Pons (tissue), 1 donor: Measurements from ENCODE around the gene SYMPK.
"Not testable (repeated sequence)": the region's sequence is repeated elsewhere in the genome, so short reads cannot be mapped to it uniquely, and the experiment has no call there.

Experiments
- DNase-seq: peaks from one replicate; pipeline ENCODE4 v3.0.0-alpha.2; 2016; ENCODE audit warnings: low spot score

The SYMPK gene

DNA sequence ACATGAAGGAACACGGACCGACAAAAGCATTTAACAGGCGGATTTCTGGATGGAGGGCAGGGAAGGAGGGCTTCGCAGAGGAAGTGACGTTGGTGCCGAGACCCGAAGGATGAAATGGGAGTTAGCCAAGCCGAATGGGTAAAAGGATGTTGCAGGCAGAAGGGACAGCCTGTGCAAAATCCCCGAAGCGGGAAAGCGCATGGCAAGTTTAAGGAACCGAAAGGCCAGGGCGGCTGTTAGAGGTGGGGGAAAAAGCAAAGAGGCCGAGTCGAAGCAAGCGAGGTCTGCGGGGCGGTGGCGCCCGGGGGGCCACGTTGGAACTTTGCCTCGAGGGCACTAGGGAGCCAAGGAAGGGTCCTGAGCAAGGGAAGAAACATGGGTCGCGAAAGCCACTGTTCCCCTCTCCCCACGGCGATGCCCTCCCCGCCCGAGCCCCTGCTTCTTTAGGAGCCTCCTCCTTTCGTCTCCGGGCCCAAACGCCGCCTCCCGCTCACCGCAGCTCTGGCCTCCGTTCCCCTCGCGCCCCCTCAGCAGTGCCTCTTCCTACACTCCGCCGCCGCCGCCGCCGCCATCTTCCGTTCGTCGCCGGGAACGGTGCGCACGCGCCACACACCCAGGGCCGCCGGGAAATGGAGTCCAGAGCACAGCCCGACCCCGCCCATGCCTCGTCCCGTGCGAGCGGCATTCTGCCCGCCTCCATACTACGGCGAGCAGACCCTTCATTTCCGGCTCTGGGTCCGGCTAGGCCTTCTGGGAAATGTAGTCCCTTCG is at the start of gene SYMPK:
SYMPK (minus strand) TSS at position 584 of the 771 bp plus-strand sequence. CDS start 8,652 bp downstream, outside the sequence.
- DNase-seq = peak; percentile 99

DNA sequence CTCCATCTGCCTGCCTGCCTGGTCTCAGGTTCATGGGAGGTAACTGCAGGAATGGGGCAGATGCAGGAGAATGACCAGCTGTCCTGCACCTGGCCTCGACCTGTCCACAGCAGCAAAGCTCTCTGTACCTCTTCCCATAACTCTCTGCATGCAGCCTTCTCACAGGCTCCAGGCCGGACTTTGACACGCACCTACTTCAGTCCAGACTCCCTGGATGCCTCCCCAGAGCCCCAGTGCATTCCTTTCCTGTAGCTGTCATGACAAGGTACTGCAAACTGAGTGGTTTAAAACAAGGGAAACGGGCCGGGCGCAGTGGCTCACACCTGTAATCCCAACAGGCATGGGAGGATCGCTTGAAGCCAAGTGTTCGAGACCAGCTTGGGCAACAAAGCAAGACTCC is 48.3 kb upstream of the SYMPK start:
- no peak for DNase-seq

DNA sequence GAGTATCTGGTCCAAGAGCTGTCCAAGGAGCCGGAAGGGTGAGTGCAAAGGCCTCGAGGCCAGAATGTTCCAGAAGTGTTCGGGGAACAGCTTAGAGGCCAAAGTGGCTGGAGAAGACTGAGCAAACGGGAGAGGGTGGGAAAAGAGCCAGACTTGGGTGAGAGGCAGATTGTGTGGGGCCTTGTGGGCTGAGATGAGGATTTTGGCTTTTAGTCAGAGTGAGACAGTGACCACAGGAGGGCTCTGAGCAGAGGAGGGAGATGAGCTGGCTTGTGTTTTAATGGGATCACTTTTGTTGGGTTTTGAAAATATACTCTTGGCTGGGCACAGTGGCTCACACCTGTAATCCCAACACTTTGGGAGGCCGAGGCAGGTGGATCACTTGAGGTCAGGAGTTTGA is 46.0 kb upstream of the SYMPK start:
- no peak for DNase-seq

DNA sequence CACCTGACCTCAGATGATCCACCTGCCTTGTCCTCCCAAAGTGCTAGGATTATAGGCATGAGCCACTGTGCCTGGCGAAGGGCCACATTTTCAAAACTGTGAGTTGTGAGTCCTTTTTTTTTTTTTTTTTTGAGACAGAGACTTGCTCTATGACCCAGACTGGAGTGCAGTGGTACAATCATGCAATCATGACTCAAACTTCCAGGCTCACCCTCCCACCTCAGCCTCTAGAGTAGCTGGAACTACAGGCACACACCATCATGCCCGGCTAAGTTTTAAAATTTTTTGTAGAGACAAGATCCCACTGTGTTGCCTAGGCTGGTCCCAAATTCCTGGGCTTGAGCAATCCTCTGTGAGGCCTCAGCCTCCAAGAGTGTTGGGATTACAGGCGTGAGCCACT is 43.3 kb upstream of the SYMPK start:
- DNase-seq = no peak

DNA sequence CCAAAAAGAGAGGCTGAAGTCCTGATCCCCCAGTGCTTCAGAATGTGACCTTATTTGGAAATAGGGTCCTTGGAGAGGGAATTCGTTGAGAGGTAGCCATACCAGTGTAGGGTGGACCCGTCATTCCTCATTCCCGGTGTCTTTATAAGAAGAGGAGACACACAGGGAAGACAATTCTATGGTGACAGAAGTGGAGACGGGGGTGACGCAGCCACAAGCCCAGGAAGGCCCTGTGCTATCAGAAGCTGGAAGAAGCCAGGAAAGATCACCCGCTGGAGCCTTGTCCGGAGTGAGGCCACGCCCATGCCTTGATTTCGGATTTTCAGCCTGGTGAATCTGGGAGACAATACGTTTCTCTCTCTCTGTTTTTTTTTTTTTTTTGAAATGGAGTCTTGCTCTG is 42.1 kb upstream of the SYMPK start:
- DNase-seq = no peak

DNA sequence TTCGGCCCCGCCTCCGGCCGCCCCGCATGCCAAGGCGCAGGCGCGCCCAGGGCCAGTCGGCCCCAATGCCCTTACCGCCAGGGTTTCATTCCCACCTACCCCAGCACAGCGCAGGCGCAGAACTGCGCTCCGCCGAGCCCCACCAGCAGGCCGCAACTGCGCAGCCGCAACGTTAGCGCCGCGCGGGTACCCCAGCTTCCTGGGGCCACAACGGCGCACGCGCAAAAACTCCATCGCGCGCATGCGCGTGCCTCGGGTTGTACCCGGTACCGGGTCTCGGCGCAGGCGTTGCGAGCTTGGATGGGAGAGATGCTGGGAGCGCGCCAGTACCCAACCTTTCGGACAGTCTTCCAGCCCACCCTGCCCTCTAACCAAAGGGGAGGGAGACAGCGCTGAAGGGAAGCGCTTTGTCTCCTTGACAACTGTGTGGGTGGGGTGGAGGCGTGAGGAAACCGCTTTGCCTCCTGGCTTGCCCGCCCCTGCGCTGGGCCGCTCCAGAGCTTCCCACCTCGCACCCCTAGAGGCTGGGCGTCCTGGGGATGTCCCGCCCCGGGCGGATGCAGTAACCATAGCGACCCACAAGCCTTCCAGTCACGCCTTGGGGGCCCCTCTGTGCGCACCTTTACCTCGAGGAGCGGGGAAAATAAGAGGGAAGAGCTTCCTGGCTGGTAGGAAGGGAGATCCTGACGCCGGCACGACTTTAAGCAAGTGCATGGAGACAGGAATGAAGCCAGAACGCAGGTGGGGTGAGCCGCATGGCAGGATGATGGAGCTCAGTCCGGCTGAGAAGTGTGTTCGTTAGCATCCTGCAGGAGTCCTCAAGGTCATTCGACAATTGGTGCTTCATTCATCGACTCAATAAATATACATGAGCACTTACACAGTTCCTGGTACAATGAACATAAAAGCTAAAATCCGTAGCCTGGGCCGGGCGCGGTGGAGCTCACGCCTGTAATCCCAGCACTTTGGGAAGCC is 40.0 kb upstream of the SYMPK start:
- DNase-seq = peak; percentile 98

DNA sequence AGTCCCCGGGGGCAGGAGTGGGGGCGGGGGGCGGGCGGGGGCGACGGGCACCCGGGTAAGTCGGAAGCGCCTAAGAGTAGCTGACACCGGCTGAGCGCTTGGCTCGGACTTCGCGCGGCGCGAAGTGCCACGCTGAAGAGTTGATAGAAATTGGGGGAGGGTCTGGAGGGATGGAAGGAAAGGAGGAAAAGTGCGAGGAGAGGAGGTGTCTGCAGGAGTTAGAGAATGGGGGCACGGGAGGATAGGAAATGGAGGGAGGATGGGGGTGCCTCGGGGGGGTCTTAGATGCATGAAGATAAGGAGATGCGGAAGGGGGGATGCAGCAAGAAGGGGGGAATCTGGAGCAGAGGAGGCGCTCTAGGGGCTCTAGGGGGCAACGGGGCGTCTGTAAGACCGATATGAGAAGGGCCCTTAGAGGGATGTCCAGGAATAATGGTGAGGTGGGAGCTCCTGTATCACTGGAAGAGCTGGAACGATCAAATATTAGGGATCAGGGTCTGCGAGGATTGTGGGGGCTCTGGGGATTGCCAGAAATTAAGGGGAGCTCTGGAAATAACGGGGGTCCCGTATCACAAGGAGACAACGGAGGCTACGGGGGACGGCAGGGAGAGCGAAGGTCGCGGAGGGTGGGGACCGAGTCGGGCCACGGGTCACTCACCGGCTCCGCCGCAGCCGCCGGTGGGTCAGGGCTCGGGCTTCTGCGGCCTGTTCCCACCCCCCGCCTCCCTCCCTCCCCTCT is 39.1 kb upstream of the SYMPK start, which contains the start of gene MYPOP:
MYPOP (minus strand) TSS at position 702 of the 739 bp plus-strand sequence. CDS start 840 bp downstream, outside the sequence.
- DNase-seq = no peak

DNA sequence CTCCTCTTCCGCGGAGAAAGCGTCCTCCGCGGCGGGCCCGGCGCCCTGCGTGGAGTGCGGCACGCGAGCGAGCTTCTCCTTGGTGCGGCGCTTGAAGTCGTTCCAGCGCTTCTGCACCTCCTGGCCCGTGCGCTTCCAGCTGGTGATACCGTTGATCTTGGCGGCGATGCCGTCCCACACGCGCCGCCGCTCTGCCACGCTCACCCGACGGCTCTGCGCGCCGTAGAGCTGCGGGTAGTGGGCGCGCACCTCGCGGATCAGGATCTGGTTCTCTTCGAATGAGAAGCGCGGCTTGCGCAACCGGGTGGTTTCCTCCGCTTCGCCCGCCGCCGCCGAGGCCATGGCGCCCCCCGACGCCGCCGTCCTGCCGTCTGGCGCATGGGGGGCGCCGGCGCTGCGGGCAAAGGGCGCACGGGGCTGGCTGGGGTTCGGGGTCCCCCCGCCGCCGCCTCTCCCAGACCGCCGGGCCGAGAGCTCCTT is 38.5 kb upstream of the SYMPK start:
- no peak for DNase-seq

DNA sequence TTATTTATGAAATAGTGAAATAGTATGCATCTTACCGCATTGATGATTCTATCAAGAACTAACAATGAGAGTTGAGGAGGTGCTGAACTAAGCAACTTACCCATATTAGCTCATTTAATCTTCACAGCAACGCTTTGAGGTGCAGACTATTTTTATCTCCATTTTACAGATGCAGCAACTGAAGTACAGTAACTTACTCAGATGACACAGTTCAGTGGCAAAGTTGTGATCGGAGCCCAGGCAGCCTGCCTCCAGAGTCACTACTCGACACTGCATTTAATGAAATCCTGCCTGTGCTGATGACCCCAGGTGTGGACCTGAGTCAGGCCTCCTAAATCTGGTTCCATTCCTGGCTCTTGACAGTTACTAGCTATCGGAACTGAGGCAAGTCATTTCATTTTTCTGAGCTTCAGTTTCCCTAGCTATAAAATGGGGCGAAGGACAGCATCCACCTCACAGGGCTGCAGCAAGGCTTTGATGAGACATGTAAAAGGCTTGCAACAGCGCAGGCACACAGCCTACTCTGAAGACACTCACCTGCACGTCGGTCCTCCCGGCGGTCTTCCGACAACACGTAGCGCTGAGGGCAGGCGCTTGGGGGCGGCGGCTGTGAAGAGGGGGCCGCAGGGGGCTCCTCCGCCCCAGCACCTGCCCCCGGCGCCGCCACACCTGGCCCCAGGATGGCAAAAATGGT is 37.9 kb upstream of the SYMPK start:
- no peak for DNase-seq

DNA sequence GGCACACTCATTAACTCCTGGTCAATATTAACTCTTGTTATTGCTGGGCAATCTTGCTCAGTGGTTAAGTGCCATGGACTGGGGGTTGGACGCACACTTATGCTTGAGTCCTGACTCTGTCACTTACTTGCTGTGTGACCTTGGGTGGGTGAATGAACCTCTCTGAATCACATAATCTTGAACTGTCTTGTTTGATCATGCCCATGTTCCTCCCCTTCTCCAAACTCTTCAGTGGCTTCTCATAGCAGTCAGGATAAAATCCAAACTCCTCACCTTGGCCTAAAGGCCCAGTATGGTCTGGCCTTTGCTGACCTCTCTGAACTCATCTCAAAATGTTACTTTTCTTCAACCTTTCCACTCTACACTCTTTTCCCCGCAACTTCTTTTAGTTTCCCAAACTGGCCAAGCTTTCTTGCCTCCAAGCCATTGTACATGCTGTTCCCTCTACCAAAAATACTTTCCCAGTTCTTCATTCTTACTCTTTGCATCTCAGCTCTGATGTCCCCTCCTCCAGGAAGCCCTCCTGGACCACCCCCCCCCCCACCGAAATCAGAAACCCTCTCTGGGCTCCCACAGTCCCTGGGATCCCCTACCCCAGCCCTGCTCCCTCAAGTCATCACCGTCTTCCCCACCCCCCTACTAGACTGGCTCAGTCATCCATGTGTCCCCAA is 37.1 kb upstream of the SYMPK start:
- no peak for DNase-seq

DNA sequence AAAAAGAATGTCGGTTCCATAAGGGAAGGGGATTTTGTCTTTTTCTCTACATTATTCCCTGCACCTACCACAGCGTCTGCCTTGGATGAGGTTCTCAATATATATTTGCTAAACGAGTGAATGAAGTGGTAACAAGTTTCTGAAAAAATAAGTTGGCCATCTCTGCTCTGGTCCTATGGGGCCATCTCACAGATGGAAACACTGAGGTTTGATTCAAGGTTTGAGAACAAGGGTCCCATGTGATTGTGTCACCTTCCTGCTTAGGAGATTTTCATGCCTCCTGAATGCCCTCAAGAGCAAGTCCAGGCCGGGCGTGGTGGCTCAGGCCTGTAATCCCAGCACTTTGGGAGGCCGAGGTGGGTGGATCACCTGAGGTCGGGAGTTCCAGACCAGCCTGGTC is 36.3 kb upstream of the SYMPK start:
- DNase-seq = no peak

DNA sequence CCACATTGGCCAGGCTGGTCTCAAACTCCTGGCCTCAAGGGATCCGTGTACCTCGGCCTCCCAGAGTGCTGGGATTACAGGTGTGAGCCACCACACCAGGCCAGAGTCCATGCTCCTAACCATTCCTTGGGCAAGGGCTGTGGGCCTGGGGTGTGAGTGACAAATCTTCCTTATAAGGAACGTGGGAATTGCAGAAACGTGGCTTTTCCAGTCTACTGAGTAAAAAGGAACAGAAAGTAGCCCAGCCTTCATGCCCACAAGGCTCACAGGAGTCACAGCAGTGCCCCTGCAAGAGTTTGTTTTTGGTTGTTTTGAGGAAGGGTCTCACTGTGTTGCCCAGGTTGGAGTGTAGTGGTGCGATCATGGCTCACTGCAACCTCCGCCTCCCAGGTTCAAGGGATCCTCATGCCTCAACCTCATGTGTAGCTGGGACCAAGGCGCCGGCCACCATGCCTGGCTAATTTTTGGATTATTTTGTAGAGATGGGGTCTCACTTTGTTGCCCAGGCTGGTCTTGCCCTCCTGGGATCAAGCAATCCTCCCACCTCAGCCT is 34.4 kb upstream of the SYMPK start:
- no peak for DNase-seq

DNA sequence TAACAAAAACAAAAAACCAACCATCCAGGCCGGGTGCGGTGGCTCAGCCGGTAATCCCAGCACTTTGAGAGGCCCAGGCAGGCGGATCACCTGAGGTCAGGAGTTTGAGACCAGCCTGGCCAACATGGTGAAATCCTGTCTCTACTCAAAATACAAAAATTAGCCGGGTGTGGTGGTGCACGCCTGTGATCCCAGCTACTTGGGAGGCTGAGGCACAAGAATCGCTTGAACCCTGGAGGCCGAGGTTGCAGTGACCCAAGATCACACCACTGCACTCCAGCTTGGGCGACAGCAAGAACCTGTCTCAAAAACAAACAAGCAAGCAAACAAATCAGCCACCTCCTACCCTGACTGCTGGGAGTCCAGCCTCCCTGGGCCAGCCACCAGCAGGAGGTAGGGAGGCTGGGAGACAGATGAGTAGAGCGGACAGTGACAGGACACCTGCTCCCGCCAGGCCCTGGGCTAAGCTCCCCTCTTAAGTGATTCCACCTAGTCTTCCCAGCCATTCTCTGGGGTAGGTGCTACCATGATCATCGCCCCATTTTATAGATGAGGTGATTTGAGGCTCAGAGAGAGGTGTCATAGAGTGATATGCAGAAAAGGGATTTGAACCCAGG is 33.1 kb upstream of the SYMPK start:
- DNase-seq = not testable (repeated sequence)

DNA sequence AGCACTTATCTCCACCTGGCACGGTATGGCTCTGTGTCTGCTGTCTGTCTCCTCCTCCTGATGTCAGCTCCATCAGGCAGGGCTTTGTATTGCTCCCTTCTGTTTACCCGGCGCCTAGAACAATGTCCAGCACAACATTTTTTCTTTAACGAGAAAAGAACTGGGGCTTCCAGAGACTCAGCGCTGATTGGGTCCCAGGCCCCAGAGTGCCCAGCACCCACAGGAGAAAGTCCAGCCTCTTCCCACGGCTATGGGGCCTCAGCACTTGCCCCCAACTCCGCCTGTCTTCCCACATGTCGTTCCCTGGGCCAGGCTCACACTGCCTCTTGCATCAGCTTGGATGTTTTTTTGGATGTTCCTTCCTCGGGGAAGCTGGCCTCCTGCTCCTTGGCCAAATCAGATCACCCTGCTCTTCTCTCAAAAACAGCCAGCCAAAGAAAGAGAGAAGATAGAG is 32.6 kb upstream of the SYMPK start:
- DNase-seq = peak; percentile 66

DNA sequence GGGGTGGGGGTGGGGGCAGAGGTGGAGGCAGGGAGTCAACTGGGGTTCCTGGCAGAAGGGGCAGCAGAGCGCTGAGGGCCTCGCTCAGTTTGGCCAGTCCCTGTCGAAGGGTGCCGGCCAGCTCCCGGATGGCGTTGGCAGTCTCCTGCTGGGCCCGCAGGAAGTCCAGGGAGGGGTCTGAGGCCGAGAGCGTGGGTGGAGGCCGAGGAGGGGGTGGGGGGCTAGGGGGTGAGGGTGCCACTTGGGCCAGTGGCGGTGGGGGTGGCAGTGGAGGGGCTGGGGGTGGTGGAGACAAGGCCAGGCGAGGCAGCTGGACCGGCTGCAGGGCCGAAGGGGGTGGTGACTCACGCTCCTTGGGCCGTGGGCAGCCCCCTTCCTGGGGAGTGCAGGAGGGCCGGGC is 27.9 kb upstream of the SYMPK start:
- no peak for DNase-seq

DNA sequence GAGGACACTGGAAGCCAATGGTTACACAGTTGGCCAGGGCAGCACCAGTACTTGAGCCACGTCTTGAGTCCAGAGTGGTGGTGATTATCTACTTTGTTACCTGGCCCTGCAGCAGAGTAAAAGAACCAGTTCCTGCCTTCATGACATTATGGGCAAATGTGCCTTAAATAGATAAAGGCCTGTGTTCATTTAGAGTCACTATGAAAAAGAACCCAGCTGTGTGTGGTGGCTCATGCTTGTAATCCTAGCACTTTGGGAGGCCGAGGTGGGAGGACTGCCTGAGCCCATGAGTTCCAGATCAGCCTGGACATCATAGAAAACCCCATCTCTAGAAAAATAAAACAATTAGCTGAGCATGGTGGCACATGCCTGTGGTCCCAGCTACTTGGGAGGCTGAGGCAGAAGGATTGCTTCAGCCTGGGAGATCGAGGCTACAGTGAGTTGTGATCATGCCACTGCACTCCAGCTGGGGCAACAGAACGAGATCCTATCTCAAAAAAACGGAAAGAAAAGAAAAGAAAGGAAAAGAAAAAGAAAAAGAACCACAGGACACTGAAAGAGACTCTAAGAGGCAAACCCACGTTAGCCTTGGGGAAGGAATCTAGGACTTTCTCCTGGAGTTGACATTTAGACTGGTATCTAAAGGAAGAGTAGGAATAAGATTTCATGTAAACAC is 26.4 kb upstream of the SYMPK start:
- DNase-seq = no peak

DNA sequence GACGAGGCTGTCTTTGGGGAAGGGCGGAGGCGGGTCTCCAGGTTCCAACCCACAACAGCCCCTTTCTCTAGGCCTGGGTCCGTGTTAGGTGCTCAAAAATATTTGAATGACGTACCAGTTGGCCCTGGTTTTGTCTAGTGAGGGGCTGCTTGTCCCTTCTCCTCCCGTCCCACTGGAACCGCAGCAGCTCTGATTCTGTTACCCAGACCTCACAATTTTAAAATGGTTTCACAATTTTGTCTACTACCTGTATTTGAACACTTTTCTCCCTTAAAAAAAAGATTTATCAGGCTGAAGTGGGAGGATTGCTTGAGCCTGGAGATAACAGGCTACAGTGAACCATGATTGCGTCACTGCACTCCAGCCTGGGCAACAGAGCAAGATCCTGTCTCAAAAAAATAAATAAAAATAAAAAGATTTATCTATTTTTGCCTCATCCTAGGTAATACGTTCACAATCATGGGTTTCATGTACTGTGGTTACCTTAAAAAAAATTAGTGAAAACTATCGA is 24.3 kb upstream of the SYMPK start:
- DNase-seq = no peak

DNA sequence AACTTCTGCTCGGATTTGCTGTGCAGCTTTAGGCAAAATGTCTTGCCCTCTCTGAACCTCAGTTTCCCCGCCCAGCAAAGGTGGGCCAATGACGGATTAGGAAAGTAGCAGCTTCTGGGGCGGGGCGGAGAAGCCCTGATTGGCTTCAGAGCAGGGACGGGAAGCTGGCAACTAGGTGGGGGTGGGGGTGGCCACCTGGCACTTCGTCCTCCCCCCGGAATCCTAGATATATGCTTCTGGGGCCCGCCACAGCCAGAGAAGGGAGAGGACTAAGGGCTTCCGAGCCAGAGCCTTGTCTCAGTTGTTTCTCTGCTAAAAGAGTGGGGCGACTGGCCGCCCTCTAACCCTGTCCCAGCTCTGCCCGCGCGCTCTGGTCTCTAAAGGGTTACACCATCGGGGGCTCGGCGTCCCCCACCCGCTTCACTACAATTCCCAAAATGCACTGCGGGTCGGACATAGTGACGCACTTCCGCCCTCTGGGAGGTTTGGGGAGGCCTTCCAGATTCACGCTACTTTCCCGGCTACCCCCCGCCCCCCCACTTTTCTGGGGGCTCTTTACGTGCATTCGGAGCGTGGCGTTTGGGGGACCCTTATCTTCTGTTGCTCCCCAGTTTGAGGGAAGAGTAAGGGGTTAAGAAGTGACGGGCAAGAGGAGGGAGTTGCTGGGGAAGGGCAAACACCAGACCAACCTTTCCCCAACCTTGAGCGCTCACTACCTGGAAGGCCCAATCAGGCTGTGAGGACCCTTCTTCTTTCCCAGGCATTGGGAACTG is 23.7 kb upstream of the SYMPK start:
- peak; percentile 94 for DNase-seq
